KMS-11 (cell line): Measurements from ENCODE around the gene HDAC4.

Source experiments
- H2AFZ ChIP-seq: fragments of 200-600 bp; sonication (generic); 2 replicates; pipeline ENCODE4 v1.6.1; 2016; ENCODE audit warnings: antibody characterized with exemption, mixed run types, low read depth
- H3K27ac ChIP-seq: fragments of 200-600 bp; sonication (generic); 2 replicates; pipeline ENCODE4 v1.6.1; 2016; ENCODE audit warnings: mild to moderate bottlenecking, mixed run types
- H3K27me3 ChIP-seq: fragments of 200-600 bp; sonication (generic); 2 replicates; pipeline ENCODE4 v1.6.1; 2017; ENCODE audit warnings: mild to moderate bottlenecking, low read depth, mixed run types, moderate library complexity; ENCODE audit not compliant: insufficient read depth
- H3K36me3 ChIP-seq: fragments of 200-600 bp; sonication (generic); 2 replicates; pipeline ENCODE4 v1.6.1; 2017; ENCODE audit warnings: mild to moderate bottlenecking, mixed run types; ENCODE audit not compliant: insufficient read depth
- H3K4me1 ChIP-seq: fragments of 200-600 bp; sonication (generic); 2 replicates; pipeline ENCODE4 v1.6.1; 2016; ENCODE audit warnings: mild to moderate bottlenecking, low read depth, mixed run types; ENCODE audit not compliant: poor library complexity, severe bottlenecking
- H3K4me2 ChIP-seq: fragments of 200-600 bp; sonication (generic); 2 replicates; pipeline ENCODE4 v1.7.0; 2016; ENCODE audit warnings: mild to moderate bottlenecking, mixed run types
- H3K4me3 ChIP-seq: fragments of 200-600 bp; sonication (generic); IDR thresholded peaks from 2 replicates; pipeline ENCODE4 v1.6.1; 2017; ENCODE audit warnings: low read depth, low read length, mixed read lengths; ENCODE audit not compliant: insufficient read depth
- H3K79me2 ChIP-seq: fragments of 200-600 bp; sonication (generic); 2 replicates; pipeline ENCODE4 v1.6.1; 2016; ENCODE audit warnings: low read depth, mixed run types; ENCODE audit not compliant: insufficient read depth
- H3K9ac ChIP-seq: fragments of 200-600 bp; sonication (generic); 2 replicates; pipeline ENCODE4 v1.6.1; 2016; ENCODE audit warnings: mild to moderate bottlenecking, mixed run types
- H4K20me1 ChIP-seq: fragments of 200-600 bp; sonication (generic); 2 replicates; pipeline ENCODE4 v1.6.1; 2016; ENCODE audit warnings: mild to moderate bottlenecking, mixed run types; ENCODE audit not compliant: insufficient read depth
- TF ChIP-seq, protein P1 (sequence below): fragments of 200-600 bp; sonication (generic); conservative IDR thresholded peaks from 2 replicates; pipeline ENCODE4 v1.6.1; 2017; ENCODE audit warnings: low read depth, mild to moderate bottlenecking, antibody characterized with exemption, low read length, moderate library complexity, mixed read lengths

HDAC4 gene

DNA sequence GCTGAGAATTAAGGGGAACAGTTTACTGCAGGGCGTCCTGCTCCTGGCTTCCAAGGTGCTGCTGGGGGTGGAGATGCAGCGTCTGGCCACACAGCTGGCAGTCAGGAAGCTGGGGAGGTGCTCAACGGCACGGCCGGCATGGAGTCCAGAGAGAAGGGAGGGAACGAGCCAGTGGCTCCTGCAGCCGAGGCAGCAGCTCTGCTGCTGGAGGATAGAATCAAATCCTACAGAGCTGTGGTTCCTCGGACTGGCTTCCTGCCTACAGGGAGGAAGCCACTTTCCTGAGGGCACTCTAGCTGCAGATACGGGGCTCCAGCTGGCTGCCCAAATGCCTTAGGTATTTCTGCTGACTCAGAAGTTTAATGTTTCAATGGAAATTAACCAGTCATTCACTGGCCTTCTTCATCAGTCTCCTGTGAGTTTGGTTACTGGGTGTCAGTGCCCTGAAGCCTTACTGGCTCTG, 286.7 kb downstream of the HDAC4 start:
- H3K4me1 ChIP-seq = peaks cover 13% of the 10 kb centered on the region
- no peak overlapping the region for H3K4me3 ChIP-seq
- H3K79me2 ChIP-seq = no peaks in the 10 kb centered on the region
- no peak overlapping the region for H3K9ac ChIP-seq
- H2AFZ ChIP-seq = no peak overlapping the region
- no peaks in the 10 kb centered on the region for H3K36me3 ChIP-seq
- H3K27ac ChIP-seq = no peak overlapping the region
- no peaks in the 10 kb centered on the region for H3K27me3 ChIP-seq
- H3K4me2 ChIP-seq = no peak overlapping the region
- TF ChIP-seq, protein P1, sequence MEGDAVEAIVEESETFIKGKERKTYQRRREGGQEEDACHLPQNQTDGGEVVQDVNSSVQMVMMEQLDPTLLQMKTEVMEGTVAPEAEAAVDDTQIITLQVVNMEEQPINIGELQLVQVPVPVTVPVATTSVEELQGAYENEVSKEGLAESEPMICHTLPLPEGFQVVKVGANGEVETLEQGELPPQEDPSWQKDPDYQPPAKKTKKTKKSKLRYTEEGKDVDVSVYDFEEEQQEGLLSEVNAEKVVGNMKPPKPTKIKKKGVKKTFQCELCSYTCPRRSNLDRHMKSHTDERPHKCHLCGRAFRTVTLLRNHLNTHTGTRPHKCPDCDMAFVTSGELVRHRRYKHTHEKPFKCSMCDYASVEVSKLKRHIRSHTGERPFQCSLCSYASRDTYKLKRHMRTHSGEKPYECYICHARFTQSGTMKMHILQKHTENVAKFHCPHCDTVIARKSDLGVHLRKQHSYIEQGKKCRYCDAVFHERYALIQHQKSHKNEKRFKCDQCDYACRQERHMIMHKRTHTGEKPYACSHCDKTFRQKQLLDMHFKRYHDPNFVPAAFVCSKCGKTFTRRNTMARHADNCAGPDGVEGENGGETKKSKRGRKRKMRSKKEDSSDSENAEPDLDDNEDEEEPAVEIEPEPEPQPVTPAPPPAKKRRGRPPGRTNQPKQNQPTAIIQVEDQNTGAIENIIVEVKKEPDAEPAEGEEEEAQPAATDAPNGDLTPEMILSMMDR = no peak
- H4K20me1 ChIP-seq = no peaks in the 10 kb centered on the region

DNA sequence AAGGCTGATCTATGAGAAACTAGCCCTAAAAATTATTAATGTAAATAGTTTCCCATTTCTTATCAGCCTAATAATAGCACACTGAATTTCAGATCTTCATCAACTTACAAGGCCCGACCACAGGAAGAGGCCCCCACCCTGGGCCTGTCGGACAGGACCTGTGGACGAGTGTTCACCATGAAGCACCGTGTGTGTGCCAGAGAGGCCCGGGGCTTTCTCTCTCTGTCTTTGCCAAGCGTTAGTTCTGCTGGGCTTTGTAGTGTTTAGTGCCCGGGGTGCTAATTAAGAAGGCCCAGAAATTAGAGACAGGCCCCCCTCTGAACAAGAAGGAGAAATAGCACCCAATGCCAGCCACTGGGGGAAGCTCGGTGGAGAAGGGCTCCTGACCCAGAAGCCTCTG, 287.2 kb downstream of the HDAC4 start:
- H3K27me3 ChIP-seq = no peaks in the 10 kb centered on the region
- H3K4me1 ChIP-seq = peaks cover 10% of the 10 kb centered on the region

DNA sequence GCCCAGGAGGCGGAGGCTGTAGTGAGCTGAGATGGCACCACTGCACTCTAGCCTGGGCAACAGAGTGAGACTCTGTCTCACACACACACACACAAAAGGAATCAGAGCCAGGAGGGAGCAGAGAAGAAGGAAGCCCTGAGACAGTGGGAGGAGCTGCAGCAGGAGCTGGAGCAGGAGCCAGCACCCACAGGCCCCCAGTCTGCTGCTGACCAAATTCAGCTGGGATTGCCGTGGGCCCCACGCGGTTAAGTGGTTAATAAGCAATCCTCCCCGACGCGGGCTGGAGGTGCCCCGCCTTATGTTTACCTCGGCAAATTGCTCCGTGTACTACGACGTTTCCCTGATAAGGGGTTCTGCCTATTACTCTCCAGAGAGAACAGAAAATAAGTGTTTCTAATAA, 287.6 kb downstream of the HDAC4 start:
- no peak overlapping the region for H3K4me3 ChIP-seq
- H2AFZ ChIP-seq = no peak overlapping the region
- H3K4me1 ChIP-seq = peaks cover 7% of the 10 kb centered on the region
- TF ChIP-seq, protein P1 = no peak
- H3K36me3 ChIP-seq = no peaks in the 10 kb centered on the region
- no peak overlapping the region for H3K4me2 ChIP-seq
- no peaks in the 10 kb centered on the region for H3K27me3 ChIP-seq
- H3K79me2 ChIP-seq = no peaks in the 10 kb centered on the region
- no peak overlapping the region for H3K27ac ChIP-seq
- no peaks in the 10 kb centered on the region for H4K20me1 ChIP-seq
- H3K9ac ChIP-seq = no peak overlapping the region

More for the DNA sequence above, 287.2 kb downstream of the HDAC4 start:
- H4K20me1 ChIP-seq = no peaks in the 10 kb centered on the region
- no peaks in the 10 kb centered on the region for H3K79me2 ChIP-seq
- TF ChIP-seq, protein P1 = no peak
- H2AFZ ChIP-seq = no peak overlapping the region
- H3K27ac ChIP-seq = no peak overlapping the region
- no peak overlapping the region for H3K4me2 ChIP-seq
- no peak overlapping the region for H3K9ac ChIP-seq
- no peaks in the 10 kb centered on the region for H3K36me3 ChIP-seq
- H3K4me3 ChIP-seq = no peak overlapping the region

DNA sequence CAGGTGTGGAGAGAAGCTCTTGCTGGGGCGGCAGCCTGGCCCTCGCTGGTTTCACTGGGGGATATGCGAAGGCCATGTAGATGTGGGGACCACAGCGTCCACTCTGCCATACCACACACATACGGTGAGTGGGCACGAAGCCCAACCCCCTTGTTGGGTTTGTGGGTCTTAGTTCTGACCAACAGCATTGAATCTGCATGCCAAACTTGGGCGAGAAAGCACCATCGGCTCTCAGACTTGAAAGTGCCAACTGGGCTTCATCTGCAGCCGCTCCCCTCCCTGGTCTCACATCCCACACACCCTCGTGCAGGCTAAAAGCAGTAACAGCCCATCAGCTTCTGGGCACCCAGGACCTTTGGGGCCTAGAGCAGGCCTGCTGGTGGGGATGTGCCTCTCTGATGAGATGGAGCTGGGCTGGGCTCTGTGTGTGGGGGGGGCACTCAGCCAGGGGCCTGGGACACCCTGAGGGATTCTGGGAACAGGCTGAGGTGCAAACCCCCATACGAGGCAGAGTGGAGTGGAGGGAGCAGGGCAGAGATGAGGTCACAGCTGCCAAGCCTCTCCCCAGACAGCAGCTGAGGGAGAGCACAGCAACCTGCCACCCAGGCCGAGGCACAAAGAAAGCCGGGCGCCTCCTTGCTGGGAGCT, 288.6 kb downstream of the HDAC4 start:
- Histone ChIP-seq H3K27ac (no peak overlapping the region), H3K27me3 (no peaks in the 10 kb centered on the region), H4K20me1 (no peaks in the 10 kb centered on the region), H3K79me2 (no peaks in the 10 kb centered on the region), H3K4me3 (no peak overlapping the region), H3K9ac (no peak overlapping the region), H3K4me1 (no peaks in the 10 kb centered on the region), H2AFZ (no peak overlapping the region), H3K36me3 (no peaks in the 10 kb centered on the region), H3K4me2 (no peak overlapping the region)
- TF ChIP-seq, protein P1 = no peak
